CD4-positive, alpha-beta T cell treated with Interleukin-21 for 1 hour (primary cell): Measurements from ENCODE around the gene PKDCC.
A peak's percentile ranks its signal among the peaks of the same experiment; 100 is the strongest.

Source experiments
- DNase-seq: peaks from one replicate; pipeline ENCODE4 v3.0.0-alpha.2; 2020

PKDCC gene

GRCh38 chr2:42047488-42048298 is at the start of gene PKDCC:
TSS of gene PKDCC (plus strand) at chr2:42048021. CDS start at chr2:42048200, 179 bp downstream.
- DNase-seq, result peak; percentile 31

GRCh38 chr2:41998186-41999127 is 49.4 kb upstream of the PKDCC start:
- DNase-seq, result no peak

- DNase-seq, result no peak
These were observed 48.7 kb upstream of the PKDCC start for GRCh38 chr2:41999128-41999480.

- no peak for DNase-seq
These were observed 48.1 kb upstream of the PKDCC start for GRCh38 chr2:41999592-42000281.

GRCh38 chr2:42001711-42002201 is 46.1 kb upstream of the PKDCC start:
- DNase-seq, result no peak

GRCh38 chr2:42007551-42007950 is 40.3 kb upstream of the PKDCC start:
- DNase-seq, result no peak

- no peak for DNase-seq
These were observed 39.4 kb upstream of the PKDCC start for GRCh38 chr2:42008241-42008921.

GRCh38 chr2:42009657-42010580 is 37.9 kb upstream of the PKDCC start:
- DNase-seq, result no peak

- no peak for DNase-seq
These were observed 37.0 kb upstream of the PKDCC start for GRCh38 chr2:42010743-42011298.

GRCh38 chr2:42012137-42012536 is 35.7 kb upstream of the PKDCC start:
- no peak for DNase-seq

GRCh38 chr2:42012651-42013050 is 35.2 kb upstream of the PKDCC start:
- no peak for DNase-seq

- no peak for DNase-seq
These were observed 34.4 kb upstream of the PKDCC start for GRCh38 chr2:42013409-42013808.

- DNase-seq, result no peak
These were observed 26.4 kb upstream of the PKDCC start for GRCh38 chr2:42021464-42021863.

GRCh38 chr2:42025151-42025582 is 22.7 kb upstream of the PKDCC start:
- no peak for DNase-seq

- DNase-seq, result no peak
These were observed 21.5 kb upstream of the PKDCC start for GRCh38 chr2:42026272-42026671.

- DNase-seq, result no peak
These were observed 19.2 kb upstream of the PKDCC start for GRCh38 chr2:42028571-42029148.

GRCh38 chr2:42029171-42029570 is 18.6 kb upstream of the PKDCC start:
- no peak for DNase-seq

- no peak for DNase-seq
These were observed 18.1 kb upstream of the PKDCC start for GRCh38 chr2:42029639-42030199.

- no peak for DNase-seq
These were observed 17.5 kb upstream of the PKDCC start for GRCh38 chr2:42030200-42030759.

GRCh38 chr2:42030829-42031228 is 17.0 kb upstream of the PKDCC start:
- DNase-seq, result no peak
